B cell (primary cell): ENCODE measurements around the gene FAM163A. TPM values are rescaled to one million over a fixed set of nuclear protein-coding genes. Genes with fewer than 3 reads are reported as not detected.

Experiments
- ATAC-seq: fragments of 200-7000 bp; cut with Tn5 transposase; one replicate; pipeline ENCODE4 v1.10.0; 2021; ENCODE audit warnings: low read depth, mild to moderate bottlenecking, moderate number of reproducible peaks, moderate library complexity
- CTCF ChIA-PET: fragments of 350-600 bp; sonication (Branson Sonifier 250); formaldehyde crosslinking; loops from one replicate; lab custom pipeline; 2021; ENCODE audit warnings: antibody characterized with exemption, inconsistent platforms; lab: Charles Lee
- POLR2A ChIA-PET: fragments of 350-600 bp; sonication (Branson Sonifier 250); formaldehyde crosslinking; loops from one replicate; lab custom pipeline; 2021; ENCODE audit warnings: antibody characterized with exemption; lab: Charles Lee
- DNase-seq: peaks from one replicate; pipeline ENCODE4 v3.0.0; 2013
- H2AFZ ChIP-seq: 2 replicates; pipeline ENCODE4 v1.6.1; 2012; ENCODE audit warnings: mild to moderate bottlenecking, low read depth, low read length; ENCODE audit not compliant: insufficient read depth, poor library complexity, severe bottlenecking
- H3K27ac ChIP-seq, 2 donors: 1 replicate in 1 of 2; 2 replicates in 1 of 2; pipeline ENCODE4 v1.5.1; 2012 to 2013; ENCODE audit warnings: low read length in 2 of 2, mild to moderate bottlenecking in 2 of 2, moderate library complexity in 1 of 2
- H3K27me3 ChIP-seq, 4 experiments: fragments of 200-600 bp in 1 of 4; sonication (generic) in 1 of 4; replicated peaks in 1 of 4; 1 replicate in 2 of 4; 2 replicates in 2 of 4; pipeline versions ENCODE4 v1.6.1 to v1.7.0; 2013 to 2016; ENCODE audit warnings: low read length in 3 of 4, mild to moderate bottlenecking in 2 of 4, mixed read lengths in 1 of 4, moderate library complexity in 1 of 4; ENCODE audit not compliant: insufficient read depth in 4 of 4, control insufficient read depth in 3 of 4; ENCODE audit errors: control extremely low read depth in 1 of 4
- H3K36me3 ChIP-seq, 2 experiments: replicated peaks in 1 of 2; 1 replicate in 1 of 2; 2 replicates in 1 of 2; pipeline versions ENCODE4 v1.6.1 to v1.7.1; 2013; ENCODE audit warnings: low read length in 1 of 2; ENCODE audit not compliant: insufficient read depth in 2 of 2, control insufficient read depth in 1 of 2; ENCODE audit errors: control extremely low read depth in 1 of 2, extremely low read depth in 1 of 2
- H3K4me1 ChIP-seq, 2 donors: fragments of 200-600 bp in 1 of 2; sonication (generic) in 1 of 2; 1 replicate in 1 of 2; 2 replicates in 1 of 2; pipeline versions ENCODE4 v1.5.1 to v1.6.1; 2013 to 2017; ENCODE audit warnings: low read length in 2 of 2; ENCODE audit not compliant: control insufficient read depth in 2 of 2, insufficient read depth in 2 of 2
- H3K4me2 ChIP-seq: replicated peaks from 2 replicates; pipeline ENCODE3; 2012; ENCODE audit warnings: mild to moderate bottlenecking, low read depth, low read length; ENCODE audit not compliant: poor library complexity, severe bottlenecking
- H3K4me3 ChIP-seq, 5 experiments: fragments of 200-600 bp in 1 of 5; sonication (generic) in 1 of 5; 1 replicate in 3 of 5; 2 replicates in 2 of 5; pipeline versions ENCODE4 v1.5.1 to v1.7.0; 2011 to 2016; ENCODE audit warnings: low read length in 4 of 5, mild to moderate bottlenecking in 4 of 5, low read depth in 2 of 5, control low read depth in 1 of 5, moderate library complexity in 1 of 5; ENCODE audit not compliant: insufficient read depth in 1 of 5; ENCODE audit errors: control extremely low read depth in 1 of 5, extremely low read depth in 1 of 5
- H3K79me2 ChIP-seq: fragments of 200-600 bp; sonication (generic); one replicate; pipeline ENCODE4 v1.6.0; 2016; ENCODE audit warnings: low read length; ENCODE audit not compliant: control insufficient read depth, insufficient read depth
- H3K9ac ChIP-seq: fragments of 200-600 bp; sonication (generic); 2 replicates; pipeline ENCODE4 v1.6.1; 2017; ENCODE audit warnings: mild to moderate bottlenecking, low read length, moderate library complexity
- H3K9me3 ChIP-seq, 3 donors: one replicate each; pipeline versions ENCODE4 v1.6.1 to v1.7.1; 2013; ENCODE audit warnings: low read length in 2 of 3; ENCODE audit not compliant: control insufficient read depth in 2 of 3, insufficient read depth in 1 of 3; ENCODE audit errors: control extremely low read depth in 1 of 3
- H4K20me1 ChIP-seq: 2 replicates; pipeline ENCODE4 v1.6.0; 2012; ENCODE audit warnings: mild to moderate bottlenecking, low read length; ENCODE audit not compliant: insufficient read depth, control insufficient read depth, poor library complexity, severe bottlenecking
- H3K27ac Mint-ChIP-seq: one replicate; pipeline ENCODE4 v1.8.0; 2021; ENCODE audit warnings: mixed read lengths
- H3K27me3 Mint-ChIP-seq: one replicate; pipeline ENCODE4 v1.8.0; 2021; ENCODE audit warnings: mixed read lengths
- H3K4me1 Mint-ChIP-seq: one replicate; pipeline ENCODE4 v1.8.0; 2021; ENCODE audit warnings: mixed read lengths
- H3K4me3 Mint-ChIP-seq: one replicate; pipeline ENCODE4 v1.8.0; 2021; ENCODE audit warnings: mixed read lengths
- H3K9me3 Mint-ChIP-seq: one replicate; pipeline ENCODE4 v1.8.0; 2022; ENCODE audit warnings: mixed read lengths; ENCODE audit not compliant: insufficient read depth
- CTCF ChIP-seq: fragments of 200-600 bp; IDR thresholded peaks from one replicate; pipeline ENCODE4 v1.8.0; 2022; ENCODE audit warnings: antibody characterized with exemption, mild to moderate bottlenecking
- EZH2 ChIP-seq: IDR thresholded peaks from 2 replicates; pipeline ENCODE4 v1.6.1; 2012; ENCODE audit warnings: borderline replicate concordance, low read depth, mild to moderate bottlenecking, moderate library complexity, low read length; ENCODE audit not compliant: insufficient read depth, poor library complexity, severe bottlenecking
- WGBS: methylation state at CpG from one replicate; pipeline ENCODE4 v1.1.5; 2013; ENCODE audit warnings: missing lambda C conversion rate; ENCODE audit not compliant: insufficient coverage; 5-methylcytosine and 5-hydroxymethylcytosine counted together
- intact Hi-C: fragments of 100-400 bp; cut with micrococcal nuclease; formaldehyde crosslinking; loops from one replicate; pipeline ENCODE4 v1.10.0; 2022
- polyA plus RNA-seq: library from polyadenylated mRNA; depleted of rRNA; stranded (reverse); fragments of >200 nt; gene quantifications from 2 replicates; pipeline ENCODE4 v1.2.3, GENCODE V29; 2012
- total RNA-seq, 2 donors: library from RNA; stranded (reverse); fragments of 120-200 nt in 1 of 2; gene quantifications; 1 replicate in 1 of 2; 2 replicates in 1 of 2; pipeline versions ENCODE4 v1.2.3 to v1.2.4, GENCODE V29; 2013 to 2022

Gene FAM163A
- total and polyA plus RNA-seq, 2 donors (not counting 1 experiment from before 2014, with no cell fraction given): not detected

GRCh38 chr1:179728271-179728670, 14.8 kb upstream of the FAM163A start:
- TF ChIP-seq CTCF (no peak), EZH2 (no peak)
- no peak for DNase-seq
- 71% methylated on average over 1 of the region's 2 CpGs for WGBS
- H3K27ac Mint-ChIP-seq: no peak overlapping the region
- ChIA-PET POLR2A (no interaction called here), CTCF (no interaction called here)
- Histone ChIP-seq H2AFZ (no peak overlapping the region), H3K4me1 (no peaks in the 10 kb centered on the region), H3K27me3 (peaks cover 0 to 16% (median 2%) of the 10 kb centered on the region in 4 experiments), H3K9me3 (no peaks in the 10 kb centered on the region), H3K9ac (no peak overlapping the region), H4K20me1 (no peaks in the 10 kb centered on the region), H3K4me3 (no peak overlapping the region), H3K36me3 (no peaks in the 10 kb centered on the region), H3K27ac (no peak overlapping the region), H3K4me2 (no peak overlapping the region), H3K79me2 (no peaks in the 10 kb centered on the region)
- H3K9me3 Mint-ChIP-seq: no peaks in the 10 kb centered on the region
- ATAC-seq: no peak
- no peaks in the 10 kb centered on the region for H3K4me1 Mint-ChIP-seq
- H3K27me3 Mint-ChIP-seq: peaks cover 21% of the 10 kb centered on the region
- H3K4me3 Mint-ChIP-seq: no peak overlapping the region
- intact Hi-C loops: no loop called here

- WGBS: 97% methylated on average over 3 of the region's 4 CpGs
- no peak for DNase-seq
- Histone ChIP-seq H3K4me2 (no peak overlapping the region), H2AFZ (no peak overlapping the region), H3K4me1 (no peaks in the 10 kb centered on the region), H3K9me3 (no peaks in the 10 kb centered on the region), H3K4me3 (no peak overlapping the region), H3K79me2 (no peaks in the 10 kb centered on the region), H3K27me3 (peaks cover 0 to 16% (median 2%) of the 10 kb centered on the region in 4 experiments), H3K36me3 (no peaks in the 10 kb centered on the region), H3K9ac (no peak overlapping the region), H4K20me1 (no peaks in the 10 kb centered on the region), H3K27ac (no peak overlapping the region)
- H3K27ac Mint-ChIP-seq: no peak overlapping the region
- no peak overlapping the region for H3K4me3 Mint-ChIP-seq
- no peaks in the 10 kb centered on the region for H3K9me3 Mint-ChIP-seq
- H3K4me1 Mint-ChIP-seq: no peaks in the 10 kb centered on the region
- no peak for ATAC-seq
- POLR2A ChIA-PET: no interaction called here
- no peak for TF ChIP-seq EZH2
- no peak for TF ChIP-seq CTCF
- intact Hi-C loops: no loop called here
- CTCF ChIA-PET: no interaction called here
- peaks cover 26% of the 10 kb centered on the region for H3K27me3 Mint-ChIP-seq
Measured at GRCh38 chr1:179729881-179730280, 13.2 kb upstream of the FAM163A start.
